GM04503 (cell line): Measurements from ENCODE around the gene PYGO2.
"Not testable (repeated sequence)": the region's sequence is repeated elsewhere in the genome, so short reads cannot be mapped to it uniquely, and the experiment has no call there.

ENCODE experiments used
- DNase-seq: peaks from one replicate; pipeline ENCODE4 v3.0.0-alpha.2; 2012; ENCODE audit warnings: low read depth

Gene PYGO2

DNA sequence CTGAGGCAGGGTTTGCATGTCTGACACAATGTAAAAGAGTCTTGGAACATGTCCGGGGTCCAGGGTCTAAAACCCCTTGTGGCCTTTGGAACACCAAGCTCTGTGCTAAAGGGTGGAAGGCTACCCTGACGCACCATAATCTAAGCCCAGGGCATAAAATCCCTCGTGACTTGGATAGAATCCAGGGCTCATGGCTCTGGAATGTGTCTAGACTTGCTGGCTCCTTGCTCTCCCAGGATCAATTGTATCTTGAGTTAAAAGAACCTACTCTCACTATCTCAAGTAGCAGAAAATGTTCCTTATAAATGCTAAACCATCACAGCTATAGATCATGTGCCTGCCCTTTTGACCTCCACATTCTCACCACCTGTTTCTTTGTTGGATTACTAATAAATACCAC is 53.5 kb downstream of the PYGO2 start:
- DNase-seq, result not testable (repeated sequence)
